Measurements from ENCODE around the gene MDFI.

MDFI gene

DNA sequence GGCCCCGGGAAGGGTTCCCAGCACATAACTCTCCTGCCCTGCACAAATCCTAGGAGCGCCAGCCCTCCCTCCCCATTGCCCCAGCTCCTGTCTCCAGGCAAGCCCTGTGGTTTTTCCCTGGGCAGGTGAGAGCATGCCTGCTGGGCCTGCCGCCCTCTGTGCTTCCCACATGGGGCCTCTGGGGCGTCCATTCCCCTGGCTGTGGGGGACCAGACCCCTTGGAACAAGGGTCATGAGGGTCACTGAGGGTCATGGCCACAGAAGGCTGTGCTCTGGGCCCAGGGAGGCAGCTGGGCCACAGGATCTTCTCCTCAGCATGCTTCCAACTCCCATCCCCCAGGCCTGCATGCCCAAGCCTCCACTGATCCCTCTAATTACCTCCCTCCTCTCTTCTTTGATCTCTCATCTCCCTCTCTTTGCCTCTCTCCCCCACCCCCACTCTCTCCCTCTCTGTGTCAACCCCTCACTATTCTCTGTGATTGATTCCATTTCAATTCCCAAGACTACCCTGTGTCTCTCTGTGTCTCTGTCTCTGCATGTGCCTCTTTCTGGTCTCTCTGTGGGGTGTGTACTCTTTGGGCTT is 6.1 kb downstream of the MDFI start:
- no peak overlapping the region for H3K4me3 ChIP-seq (ENCODE audit: low read length)
- DNase-seq (ENCODE audit: low read depth) = no peak
- TF ChIP-seq, protein P1, sequence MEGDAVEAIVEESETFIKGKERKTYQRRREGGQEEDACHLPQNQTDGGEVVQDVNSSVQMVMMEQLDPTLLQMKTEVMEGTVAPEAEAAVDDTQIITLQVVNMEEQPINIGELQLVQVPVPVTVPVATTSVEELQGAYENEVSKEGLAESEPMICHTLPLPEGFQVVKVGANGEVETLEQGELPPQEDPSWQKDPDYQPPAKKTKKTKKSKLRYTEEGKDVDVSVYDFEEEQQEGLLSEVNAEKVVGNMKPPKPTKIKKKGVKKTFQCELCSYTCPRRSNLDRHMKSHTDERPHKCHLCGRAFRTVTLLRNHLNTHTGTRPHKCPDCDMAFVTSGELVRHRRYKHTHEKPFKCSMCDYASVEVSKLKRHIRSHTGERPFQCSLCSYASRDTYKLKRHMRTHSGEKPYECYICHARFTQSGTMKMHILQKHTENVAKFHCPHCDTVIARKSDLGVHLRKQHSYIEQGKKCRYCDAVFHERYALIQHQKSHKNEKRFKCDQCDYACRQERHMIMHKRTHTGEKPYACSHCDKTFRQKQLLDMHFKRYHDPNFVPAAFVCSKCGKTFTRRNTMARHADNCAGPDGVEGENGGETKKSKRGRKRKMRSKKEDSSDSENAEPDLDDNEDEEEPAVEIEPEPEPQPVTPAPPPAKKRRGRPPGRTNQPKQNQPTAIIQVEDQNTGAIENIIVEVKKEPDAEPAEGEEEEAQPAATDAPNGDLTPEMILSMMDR (conservative IDR thresholded peaks at IDR 0.05; ENCODE audit: low read length) = no peak

- TF ChIP-seq, protein P1 (conservative IDR thresholded peaks at IDR 0.05; ENCODE audit: low read length) = no peak
- H3K4me3 ChIP-seq (ENCODE audit: low read length) = no peak overlapping the region
- DNase-seq (ENCODE audit: low read depth) = no peak
These were observed 6.8 kb downstream of the MDFI start for GRCh38 chr6:41645007-41645618.

DNA sequence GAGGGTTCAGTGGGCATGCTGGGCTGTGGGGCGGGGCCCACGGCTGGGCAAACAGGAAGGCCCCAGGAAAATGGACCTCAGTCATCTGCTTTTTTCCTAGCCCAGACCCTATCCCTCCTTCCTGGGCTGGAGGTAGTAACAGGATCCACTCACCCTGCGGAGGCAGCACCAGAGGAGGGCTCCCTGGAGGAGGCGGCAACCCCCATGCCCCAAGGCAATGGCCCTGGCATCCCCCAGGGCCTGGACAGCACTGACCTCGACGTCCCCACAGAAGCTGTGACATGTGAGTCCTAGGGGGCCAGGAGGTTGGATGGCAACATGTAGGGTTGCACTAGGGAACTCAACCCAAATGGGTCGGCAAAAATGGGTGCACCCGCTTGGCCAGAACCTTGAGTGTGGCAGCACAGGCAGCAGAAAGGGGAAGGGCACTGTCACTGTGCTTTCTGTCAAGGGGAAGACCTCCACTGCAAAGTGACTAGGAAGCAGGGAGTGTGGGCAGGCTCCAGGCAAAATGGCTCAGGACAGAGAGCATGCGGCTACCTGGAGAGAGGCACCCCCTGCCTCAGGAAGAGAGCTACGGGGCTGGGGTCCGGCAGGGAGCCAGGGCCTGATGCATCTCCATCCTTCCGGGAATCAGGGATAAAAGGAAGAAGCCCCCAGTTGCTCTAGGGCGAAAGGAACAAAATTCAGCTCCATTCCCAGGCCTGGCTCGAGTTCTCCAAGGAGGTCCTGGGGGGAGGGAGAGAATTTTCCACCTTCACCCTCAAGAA is 7.9 kb downstream of the MDFI start:
- DNase-seq (ENCODE audit: low read depth) = no peak
- TF ChIP-seq, protein P1 (conservative IDR thresholded peaks at IDR 0.05; ENCODE audit: low read length) = no peak
- no peak overlapping the region for H3K4me3 ChIP-seq (ENCODE audit: low read length)

DNA sequence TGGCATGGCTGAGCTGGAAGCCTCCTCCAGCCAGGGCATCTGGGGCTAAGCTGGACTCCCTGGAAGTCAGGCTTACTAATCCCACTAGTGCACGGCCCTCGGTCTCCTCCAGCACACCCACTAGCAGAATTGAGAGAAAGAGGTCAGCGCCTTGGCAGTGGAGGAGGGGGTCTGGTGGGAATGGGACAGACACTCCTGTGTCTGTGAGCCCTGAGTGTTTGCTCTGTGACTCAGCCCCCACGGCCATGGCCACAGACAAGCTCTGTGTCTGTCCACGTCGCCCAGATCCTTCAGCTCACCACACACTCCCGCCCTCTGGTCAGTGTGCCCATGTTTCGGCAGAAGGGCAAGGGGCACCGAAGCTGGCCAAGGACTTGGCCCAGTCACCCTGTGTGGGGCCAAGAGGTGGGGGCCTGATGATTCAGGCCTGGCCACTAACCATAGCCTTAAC is 8.8 kb downstream of the MDFI start:
- TF ChIP-seq, protein P1 (conservative IDR thresholded peaks at IDR 0.05; ENCODE audit: low read length) = no peak
- no peak for DNase-seq (ENCODE audit: low read depth)
- no peak overlapping the region for H3K4me3 ChIP-seq (ENCODE audit: low read length)

DNA sequence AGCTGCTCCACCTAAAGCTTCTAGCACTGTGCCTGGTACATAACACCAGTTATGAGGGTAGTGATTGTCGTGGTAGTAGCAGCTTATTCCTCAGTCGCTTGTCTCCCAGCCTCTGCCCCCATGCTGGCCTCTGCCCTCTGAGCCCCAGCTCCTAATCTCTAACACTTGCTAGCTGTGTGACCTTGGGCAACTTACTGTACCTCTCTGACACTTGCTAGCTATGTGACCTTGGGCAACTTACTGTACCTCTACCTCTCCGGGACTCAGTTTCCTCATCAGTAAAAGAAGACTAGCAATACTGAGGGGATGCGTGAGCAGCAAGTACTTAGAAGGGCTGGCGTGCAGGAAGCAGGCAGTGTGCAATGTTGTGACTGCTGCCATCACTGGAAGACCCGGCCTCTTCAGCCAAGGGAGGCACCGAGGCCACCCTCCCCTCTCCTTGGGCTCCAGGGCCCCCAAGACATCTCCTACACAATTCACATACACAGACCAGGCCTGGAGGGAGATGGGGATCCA is 9.9 kb downstream of the MDFI start:
- TF ChIP-seq, protein P1 (conservative IDR thresholded peaks at IDR 0.05; ENCODE audit: low read length) = no peak
- H3K4me3 ChIP-seq (ENCODE audit: low read length) = no peak overlapping the region
- no peak for DNase-seq (ENCODE audit: low read depth)

DNA sequence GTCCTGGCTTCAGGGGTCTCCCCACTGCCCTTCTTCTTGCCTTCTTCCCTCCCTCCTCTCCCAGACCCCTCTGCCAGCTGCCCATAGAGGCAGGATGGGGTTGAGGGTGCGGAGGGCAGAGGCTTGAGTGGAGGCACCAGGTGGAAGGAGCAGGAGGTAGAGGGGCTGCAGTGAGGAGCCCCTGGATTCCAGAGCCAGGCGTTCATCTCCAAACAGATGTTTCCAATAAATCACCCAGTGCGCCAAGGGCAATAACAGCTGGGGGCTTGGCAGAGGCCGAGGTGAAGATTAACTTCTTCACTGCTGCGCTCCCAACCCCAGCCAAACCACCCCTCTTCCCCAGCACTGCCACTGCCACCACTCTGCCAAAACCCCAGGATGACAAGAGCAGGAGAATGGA is 10.7 kb downstream of the MDFI start:
- no peak for DNase-seq (ENCODE audit: low read depth)
- no peak overlapping the region for H3K4me3 ChIP-seq (ENCODE audit: low read length)
- TF ChIP-seq, protein P1 (conservative IDR thresholded peaks at IDR 0.05; ENCODE audit: low read length) = no peak

Measured in AG10803 (cell line).